K562 (cell line): Measurements from ENCODE around the gene WBP2NL. TPM values are rescaled to one million over a fixed set of nuclear protein-coding genes. Genes with fewer than 3 reads are reported as not detected.

Experiments used
- ZNF592 ChIP-seq: fragments of 450-650 bp; IDR thresholded peaks from 2 replicates; pipeline ENCODE4 v1.6.1; 2017; ENCODE audit warnings: antibody characterized with exemption, mild to moderate bottlenecking
- polyA plus RNA-seq, 8 experiments: library from polyadenylated mRNA; depleted of rRNA in 4 of 8; stranded (reverse) in 5 of 8; unstranded in 3 of 8; fragments of >200 nt; fragmentation: Nextera tagmentation in 2 of 8; fragmentation: Illumina TruSeq in 1 of 8; extraction: Ambion mirVana in 2 of 8; extraction: Trizol in 1 of 8; gene quantifications; 2 replicates each; pipeline versions ENCODE4 v1.2.1 to v1.2.3, GENCODE V29; 2011 to 2014; ENCODE audit warnings: inconsistent platforms in 1 of 8, missing spikeins in 1 of 8
- total RNA-seq, 7 experiments: library from RNA; depleted of rRNA in 6 of 7; stranded (reverse); fragments of >200 nt in 6 of 7; fragmentation: Illumina TruSeq in 2 of 7; extraction: Trizol in 2 of 7; gene quantifications; 2 replicates each; pipeline versions ENCODE4 v1.2.1 to v1.2.3, GENCODE V29; 2011 to 2021; ENCODE audit warnings: low replicate concordance in 1 of 7
- TF ChIP-seq, protein P1 (sequence below): fragments of 450-650 bp; IDR thresholded peaks from 2 replicates; pipeline ENCODE4 v1.6.1; 2016; ENCODE audit warnings: mild to moderate bottlenecking, moderate library complexity
- TF ChIP-seq, protein P2 (sequence below): fragments of 450-650 bp; IDR thresholded peaks from 2 replicates; pipeline ENCODE4 v1.6.1; 2016; ENCODE audit warnings: mild to moderate bottlenecking

The WBP2NL gene
- total and polyA plus RNA-seq, 9 of the 15 experiments (the other 6 are each of a cell fraction or from before 2014, with no cell fraction given): not detected

GRCh38 chr22:41998361-41999261 lies at the start of gene WBP2NL (continued):
- TF ChIP-seq, protein P1, sequence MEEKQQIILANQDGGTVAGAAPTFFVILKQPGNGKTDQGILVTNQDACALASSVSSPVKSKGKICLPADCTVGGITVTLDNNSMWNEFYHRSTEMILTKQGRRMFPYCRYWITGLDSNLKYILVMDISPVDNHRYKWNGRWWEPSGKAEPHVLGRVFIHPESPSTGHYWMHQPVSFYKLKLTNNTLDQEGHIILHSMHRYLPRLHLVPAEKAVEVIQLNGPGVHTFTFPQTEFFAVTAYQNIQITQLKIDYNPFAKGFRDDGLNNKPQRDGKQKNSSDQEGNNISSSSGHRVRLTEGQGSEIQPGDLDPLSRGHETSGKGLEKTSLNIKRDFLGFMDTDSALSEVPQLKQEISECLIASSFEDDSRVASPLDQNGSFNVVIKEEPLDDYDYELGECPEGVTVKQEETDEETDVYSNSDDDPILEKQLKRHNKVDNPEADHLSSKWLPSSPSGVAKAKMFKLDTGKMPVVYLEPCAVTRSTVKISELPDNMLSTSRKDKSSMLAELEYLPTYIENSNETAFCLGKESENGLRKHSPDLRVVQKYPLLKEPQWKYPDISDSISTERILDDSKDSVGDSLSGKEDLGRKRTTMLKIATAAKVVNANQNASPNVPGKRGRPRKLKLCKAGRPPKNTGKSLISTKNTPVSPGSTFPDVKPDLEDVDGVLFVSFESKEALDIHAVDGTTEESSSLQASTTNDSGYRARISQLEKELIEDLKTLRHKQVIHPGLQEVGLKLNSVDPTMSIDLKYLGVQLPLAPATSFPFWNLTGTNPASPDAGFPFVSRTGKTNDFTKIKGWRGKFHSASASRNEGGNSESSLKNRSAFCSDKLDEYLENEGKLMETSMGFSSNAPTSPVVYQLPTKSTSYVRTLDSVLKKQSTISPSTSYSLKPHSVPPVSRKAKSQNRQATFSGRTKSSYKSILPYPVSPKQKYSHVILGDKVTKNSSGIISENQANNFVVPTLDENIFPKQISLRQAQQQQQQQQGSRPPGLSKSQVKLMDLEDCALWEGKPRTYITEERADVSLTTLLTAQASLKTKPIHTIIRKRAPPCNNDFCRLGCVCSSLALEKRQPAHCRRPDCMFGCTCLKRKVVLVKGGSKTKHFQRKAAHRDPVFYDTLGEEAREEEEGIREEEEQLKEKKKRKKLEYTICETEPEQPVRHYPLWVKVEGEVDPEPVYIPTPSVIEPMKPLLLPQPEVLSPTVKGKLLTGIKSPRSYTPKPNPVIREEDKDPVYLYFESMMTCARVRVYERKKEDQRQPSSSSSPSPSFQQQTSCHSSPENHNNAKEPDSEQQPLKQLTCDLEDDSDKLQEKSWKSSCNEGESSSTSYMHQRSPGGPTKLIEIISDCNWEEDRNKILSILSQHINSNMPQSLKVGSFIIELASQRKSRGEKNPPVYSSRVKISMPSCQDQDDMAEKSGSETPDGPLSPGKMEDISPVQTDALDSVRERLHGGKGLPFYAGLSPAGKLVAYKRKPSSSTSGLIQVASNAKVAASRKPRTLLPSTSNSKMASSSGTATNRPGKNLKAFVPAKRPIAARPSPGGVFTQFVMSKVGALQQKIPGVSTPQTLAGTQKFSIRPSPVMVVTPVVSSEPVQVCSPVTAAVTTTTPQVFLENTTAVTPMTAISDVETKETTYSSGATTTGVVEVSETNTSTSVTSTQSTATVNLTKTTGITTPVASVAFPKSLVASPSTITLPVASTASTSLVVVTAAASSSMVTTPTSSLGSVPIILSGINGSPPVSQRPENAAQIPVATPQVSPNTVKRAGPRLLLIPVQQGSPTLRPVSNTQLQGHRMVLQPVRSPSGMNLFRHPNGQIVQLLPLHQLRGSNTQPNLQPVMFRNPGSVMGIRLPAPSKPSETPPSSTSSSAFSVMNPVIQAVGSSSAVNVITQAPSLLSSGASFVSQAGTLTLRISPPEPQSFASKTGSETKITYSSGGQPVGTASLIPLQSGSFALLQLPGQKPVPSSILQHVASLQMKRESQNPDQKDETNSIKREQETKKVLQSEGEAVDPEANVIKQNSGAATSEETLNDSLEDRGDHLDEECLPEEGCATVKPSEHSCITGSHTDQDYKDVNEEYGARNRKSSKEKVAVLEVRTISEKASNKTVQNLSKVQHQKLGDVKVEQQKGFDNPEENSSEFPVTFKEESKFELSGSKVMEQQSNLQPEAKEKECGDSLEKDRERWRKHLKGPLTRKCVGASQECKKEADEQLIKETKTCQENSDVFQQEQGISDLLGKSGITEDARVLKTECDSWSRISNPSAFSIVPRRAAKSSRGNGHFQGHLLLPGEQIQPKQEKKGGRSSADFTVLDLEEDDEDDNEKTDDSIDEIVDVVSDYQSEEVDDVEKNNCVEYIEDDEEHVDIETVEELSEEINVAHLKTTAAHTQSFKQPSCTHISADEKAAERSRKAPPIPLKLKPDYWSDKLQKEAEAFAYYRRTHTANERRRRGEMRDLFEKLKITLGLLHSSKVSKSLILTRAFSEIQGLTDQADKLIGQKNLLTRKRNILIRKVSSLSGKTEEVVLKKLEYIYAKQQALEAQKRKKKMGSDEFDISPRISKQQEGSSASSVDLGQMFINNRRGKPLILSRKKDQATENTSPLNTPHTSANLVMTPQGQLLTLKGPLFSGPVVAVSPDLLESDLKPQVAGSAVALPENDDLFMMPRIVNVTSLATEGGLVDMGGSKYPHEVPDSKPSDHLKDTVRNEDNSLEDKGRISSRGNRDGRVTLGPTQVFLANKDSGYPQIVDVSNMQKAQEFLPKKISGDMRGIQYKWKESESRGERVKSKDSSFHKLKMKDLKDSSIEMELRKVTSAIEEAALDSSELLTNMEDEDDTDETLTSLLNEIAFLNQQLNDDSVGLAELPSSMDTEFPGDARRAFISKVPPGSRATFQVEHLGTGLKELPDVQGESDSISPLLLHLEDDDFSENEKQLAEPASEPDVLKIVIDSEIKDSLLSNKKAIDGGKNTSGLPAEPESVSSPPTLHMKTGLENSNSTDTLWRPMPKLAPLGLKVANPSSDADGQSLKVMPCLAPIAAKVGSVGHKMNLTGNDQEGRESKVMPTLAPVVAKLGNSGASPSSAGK: 0 out of 2 replicates have a peak, but pooled peaks have one; percentile 28
- no peak for TF ChIP-seq ZNF592
- TF ChIP-seq, protein P2, sequence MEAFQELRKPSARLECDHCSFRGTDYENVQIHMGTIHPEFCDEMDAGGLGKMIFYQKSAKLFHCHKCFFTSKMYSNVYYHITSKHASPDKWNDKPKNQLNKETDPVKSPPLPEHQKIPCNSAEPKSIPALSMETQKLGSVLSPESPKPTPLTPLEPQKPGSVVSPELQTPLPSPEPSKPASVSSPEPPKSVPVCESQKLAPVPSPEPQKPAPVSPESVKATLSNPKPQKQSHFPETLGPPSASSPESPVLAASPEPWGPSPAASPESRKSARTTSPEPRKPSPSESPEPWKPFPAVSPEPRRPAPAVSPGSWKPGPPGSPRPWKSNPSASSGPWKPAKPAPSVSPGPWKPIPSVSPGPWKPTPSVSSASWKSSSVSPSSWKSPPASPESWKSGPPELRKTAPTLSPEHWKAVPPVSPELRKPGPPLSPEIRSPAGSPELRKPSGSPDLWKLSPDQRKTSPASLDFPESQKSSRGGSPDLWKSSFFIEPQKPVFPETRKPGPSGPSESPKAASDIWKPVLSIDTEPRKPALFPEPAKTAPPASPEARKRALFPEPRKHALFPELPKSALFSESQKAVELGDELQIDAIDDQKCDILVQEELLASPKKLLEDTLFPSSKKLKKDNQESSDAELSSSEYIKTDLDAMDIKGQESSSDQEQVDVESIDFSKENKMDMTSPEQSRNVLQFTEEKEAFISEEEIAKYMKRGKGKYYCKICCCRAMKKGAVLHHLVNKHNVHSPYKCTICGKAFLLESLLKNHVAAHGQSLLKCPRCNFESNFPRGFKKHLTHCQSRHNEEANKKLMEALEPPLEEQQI: no peak
